Measurements from ENCODE around the gene CYS1. TPM values are rescaled to one million over a fixed set of nuclear protein-coding genes. Genes with fewer than 3 reads are reported as not detected.
"Not testable (repeated sequence)": the region's sequence is repeated elsewhere in the genome, so short reads cannot be mapped to it uniquely, and the experiment has no call there.

The CYS1 gene
- total RNA-seq, 1 experiment from 2014 or later = 0.29 TPM

- in situ Hi-C loops (cut with HindIII; ENCODE audit: low pct_unique_long_range_greater_than_20kb, low sequenced_read_pairs); DNase-seq (ENCODE audit: low read depth, low spot score): not testable (repeated sequence)
Observed at GRCh38 chr2:10013651-10014417, 66.4 kb downstream of the CYS1 start.

DNA sequence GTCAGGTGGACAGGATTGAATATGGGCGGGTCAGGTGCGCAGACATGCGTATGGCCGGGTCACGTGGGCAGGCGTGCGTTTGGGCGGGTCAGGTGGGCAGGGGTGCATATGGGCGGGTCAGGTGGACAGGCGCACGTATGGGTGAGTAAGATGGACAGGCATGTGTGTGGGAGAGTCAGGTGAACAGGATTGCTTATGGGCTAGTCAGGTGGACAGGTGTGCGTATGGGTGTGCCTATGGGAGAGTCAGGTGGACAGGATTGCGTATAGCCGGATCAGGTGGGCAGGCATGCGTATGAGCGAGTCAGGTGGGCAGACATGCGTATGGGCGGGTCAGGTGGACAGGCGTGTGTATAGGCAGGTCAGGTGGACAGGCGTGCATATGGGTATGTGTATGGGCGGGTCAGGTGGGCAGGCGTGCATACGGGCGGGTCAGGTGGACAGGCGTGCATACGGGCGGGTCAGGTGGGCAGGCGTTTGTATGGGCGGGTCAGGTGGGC, 67.2 kb downstream of the CYS1 start:
- in situ Hi-C loops (cut with HindIII; ENCODE audit: low pct_unique_long_range_greater_than_20kb, low sequenced_read_pairs) = no loop called here
- DNase-seq (ENCODE audit: low read depth, low spot score) = no peak

DNA sequence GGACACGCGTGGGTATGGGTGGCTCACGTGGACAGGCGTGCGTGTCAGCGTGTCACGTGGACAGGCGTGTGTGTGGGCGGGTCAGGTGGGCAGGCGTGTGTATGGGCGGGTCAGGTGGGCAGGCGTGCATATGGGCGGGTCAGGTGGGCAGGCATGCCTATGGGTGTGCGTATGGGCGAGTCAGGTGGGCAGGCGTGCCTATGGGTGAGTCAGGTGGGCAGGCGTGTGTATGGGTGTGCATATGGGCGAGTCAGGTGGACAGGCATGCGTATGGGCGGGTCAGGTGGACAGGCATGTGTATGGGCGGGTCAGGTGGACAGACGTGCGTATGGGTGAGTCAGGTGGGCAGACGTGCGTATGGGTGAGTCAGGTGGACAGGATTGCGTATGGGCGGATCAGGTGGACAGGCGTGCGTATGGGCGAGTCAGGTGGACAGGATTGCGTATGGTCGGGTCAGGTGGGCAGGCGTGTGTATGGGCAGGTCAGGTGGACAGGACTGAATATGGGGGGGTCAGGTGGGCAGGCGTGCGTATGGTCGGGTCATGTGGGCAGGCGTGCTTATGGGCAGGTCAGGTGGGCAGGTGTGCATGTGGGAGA, 67.7 kb downstream of the CYS1 start:
- in situ Hi-C loops (cut with HindIII; ENCODE audit: low pct_unique_long_range_greater_than_20kb, low sequenced_read_pairs); DNase-seq (ENCODE audit: low read depth, low spot score): not testable (repeated sequence)

- in situ Hi-C loops (cut with HindIII; ENCODE audit: low pct_unique_long_range_greater_than_20kb, low sequenced_read_pairs); DNase-seq (ENCODE audit: low read depth, low spot score): not testable (repeated sequence)
Observed at GRCh38 chr2:10011606-10012325, 68.4 kb downstream of the CYS1 start.

GRCh38 chr2:10010861-10011605, 69.2 kb downstream of the CYS1 start:
- not testable (repeated sequence) for DNase-seq (ENCODE audit: low read depth, low spot score)

GRCh38 chr2:10009811-10010781, 70.1 kb downstream of the CYS1 start:
- no peak for DNase-seq (ENCODE audit: low read depth, low spot score)
- in situ Hi-C loops (cut with HindIII; ENCODE audit: low pct_unique_long_range_greater_than_20kb, low sequenced_read_pairs) = no loop called here

More at GRCh38 chr2:10010861-10011605, 69.2 kb downstream of the CYS1 start:
- in situ Hi-C loops (cut with HindIII; ENCODE audit: low pct_unique_long_range_greater_than_20kb, low sequenced_read_pairs) = not testable (repeated sequence)

- DNase-seq (ENCODE audit: low read depth, low spot score) = no peak
- in situ Hi-C loops (cut with HindIII; ENCODE audit: low pct_unique_long_range_greater_than_20kb, low sequenced_read_pairs) = no loop called here
Observed at GRCh38 chr2:10009271-10009810, 70.9 kb downstream of the CYS1 start.

DNA sequence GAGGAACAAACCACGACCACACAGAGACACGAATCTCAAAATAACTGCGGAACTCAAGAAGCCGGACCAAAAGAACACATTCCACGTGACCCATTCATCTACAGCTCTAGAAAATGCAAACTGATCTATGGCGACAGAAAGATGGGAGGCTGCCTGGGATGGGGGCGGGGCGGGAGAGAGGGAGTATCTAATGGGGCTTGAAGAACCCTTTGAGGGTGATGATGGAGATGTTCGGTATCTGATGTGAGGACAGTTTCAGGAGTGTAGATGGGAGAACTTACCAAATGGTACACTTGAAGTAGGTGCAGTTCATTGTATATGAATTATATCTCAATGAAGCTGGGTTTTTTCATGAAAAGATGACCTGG, 71.4 kb downstream of the CYS1 start:
- in situ Hi-C loops (cut with HindIII; ENCODE audit: low pct_unique_long_range_greater_than_20kb, low sequenced_read_pairs) = no loop called here
- no peak for DNase-seq (ENCODE audit: low read depth, low spot score)

- in situ Hi-C loops (cut with HindIII; ENCODE audit: low pct_unique_long_range_greater_than_20kb, low sequenced_read_pairs) = no loop called here
Observed at GRCh38 chr2:10007921-10008808, 72.0 kb downstream of the CYS1 start.

GRCh38 chr2:10007435-10007834, 72.8 kb downstream of the CYS1 start:
- DNase-seq (ENCODE audit: low read depth, low spot score) = no peak
- in situ Hi-C loops (cut with HindIII; ENCODE audit: low pct_unique_long_range_greater_than_20kb, low sequenced_read_pairs) = no loop called here

More at GRCh38 chr2:10007921-10008808, 72.0 kb downstream of the CYS1 start:
- no peak for DNase-seq (ENCODE audit: low read depth, low spot score)

Small RNA genes within 50 kb of the gene (small RNA-seq; reads per million reads assigned to genes)
- 0 reads per million in 2 experiments for gene RF00568

Other genes starting within 250 kb of the CYS1 start
- 25.6 and 26.7 TPM in 2 replicates for gene TAF1B, start 236.9 kb downstream of the CYS1 start, total RNA-seq (2014; rRNA removed; shearing (Covaris generic))
- 1.9 and 2.1 TPM in 2 replicates for gene GRHL1, start 128.7 kb downstream of the CYS1 start, total RNA-seq (2014; rRNA removed; shearing (Covaris generic))
- 10.9 and 11.0 TPM in 2 replicates for gene KLF11, start 36.9 kb downstream of the CYS1 start, total RNA-seq (2014; rRNA removed; shearing (Covaris generic))
- 38.9 and 46.9 TPM in 2 replicates for gene RRM2, start 42.3 kb upstream of the CYS1 start, total RNA-seq (2014; rRNA removed; shearing (Covaris generic))
- gene HPCAL1, start 222.5 kb upstream of the CYS1 start, total RNA-seq (2014; rRNA removed; shearing (Covaris generic)) = 30.5 and 31.7 TPM in 2 replicates

Measured in SK-MEL-5 (cell line).